ENCODE results near the gene SNX12.

SNX12 gene

DNA sequence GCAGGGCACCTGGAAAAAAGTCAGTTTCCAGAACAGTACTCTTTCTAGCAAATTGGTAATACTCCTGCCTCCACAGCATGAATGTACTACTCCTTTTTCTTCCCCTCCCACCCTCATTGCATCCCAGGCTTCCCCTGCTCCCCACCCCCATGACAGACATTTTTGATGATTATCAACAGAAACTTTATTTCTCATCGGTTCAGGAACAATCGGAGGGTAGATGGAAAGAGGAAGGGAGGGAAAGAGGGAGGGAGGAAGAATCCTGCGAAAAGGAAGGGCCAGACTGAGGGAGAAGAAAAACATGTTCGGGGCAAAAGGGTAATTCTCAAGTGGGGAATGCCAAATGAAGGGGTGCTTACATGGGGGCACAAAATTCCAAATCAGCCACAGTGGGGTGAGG is 39.1 kb upstream of the SNX12 start:
- no peak for DNase-seq
- Histone ChIP-seq H3K79me2 (ENCODE audit: low read length) (peaks cover 22% of the 10 kb centered on the region), H2AFZ (ENCODE audit: low read length) (no peak overlapping the region), H3K9me3 (replicated peaks; ENCODE audit: insufficient read depth, low read length) (no peaks in the 10 kb centered on the region), H3K36me3 (replicated peaks; ENCODE audit: insufficient read depth, low read length) (no peaks in the 10 kb centered on the region), H4K20me1 (ENCODE audit: insufficient read depth, low read length) (no peaks in the 10 kb centered on the region), H3K27ac (ENCODE audit: low read length) (no peak overlapping the region), H3K4me1 (ENCODE audit: low read length) (peaks cover 17% of the 10 kb centered on the region), H3K9me2 (replicated peaks; ENCODE audit: insufficient read depth, low read length) (no peaks in the 10 kb centered on the region), H3F3A (ENCODE audit: insufficient read depth, low read length) (0 out of 2 replicates have a peak, but pooled peaks cover 3% of the 10 kb centered on the region), H3K4me3 (ENCODE audit: low read length) (no peak overlapping the region), H3K27me3 (replicated peaks; ENCODE audit: insufficient read depth, low read length) (no peaks in the 10 kb centered on the region), H3K4me2 (ENCODE audit: low read depth, low read length) (no peak overlapping the region), H3K9ac (ENCODE audit: low read length) (no peak overlapping the region)
- TF ChIP-seq EZH2 (optimal IDR thresholded peaks at IDR 0.05; ENCODE audit: low read depth, low read length) (no peak), EZH2phosphoT487 (IDR thresholded peaks at IDR 0.05; ENCODE audit: low read length) (no peak)
- TF ChIP-seq, protein P1, sequence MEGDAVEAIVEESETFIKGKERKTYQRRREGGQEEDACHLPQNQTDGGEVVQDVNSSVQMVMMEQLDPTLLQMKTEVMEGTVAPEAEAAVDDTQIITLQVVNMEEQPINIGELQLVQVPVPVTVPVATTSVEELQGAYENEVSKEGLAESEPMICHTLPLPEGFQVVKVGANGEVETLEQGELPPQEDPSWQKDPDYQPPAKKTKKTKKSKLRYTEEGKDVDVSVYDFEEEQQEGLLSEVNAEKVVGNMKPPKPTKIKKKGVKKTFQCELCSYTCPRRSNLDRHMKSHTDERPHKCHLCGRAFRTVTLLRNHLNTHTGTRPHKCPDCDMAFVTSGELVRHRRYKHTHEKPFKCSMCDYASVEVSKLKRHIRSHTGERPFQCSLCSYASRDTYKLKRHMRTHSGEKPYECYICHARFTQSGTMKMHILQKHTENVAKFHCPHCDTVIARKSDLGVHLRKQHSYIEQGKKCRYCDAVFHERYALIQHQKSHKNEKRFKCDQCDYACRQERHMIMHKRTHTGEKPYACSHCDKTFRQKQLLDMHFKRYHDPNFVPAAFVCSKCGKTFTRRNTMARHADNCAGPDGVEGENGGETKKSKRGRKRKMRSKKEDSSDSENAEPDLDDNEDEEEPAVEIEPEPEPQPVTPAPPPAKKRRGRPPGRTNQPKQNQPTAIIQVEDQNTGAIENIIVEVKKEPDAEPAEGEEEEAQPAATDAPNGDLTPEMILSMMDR (IDR thresholded peaks at IDR 0.05; ENCODE audit: low read length): no peak

DNA sequence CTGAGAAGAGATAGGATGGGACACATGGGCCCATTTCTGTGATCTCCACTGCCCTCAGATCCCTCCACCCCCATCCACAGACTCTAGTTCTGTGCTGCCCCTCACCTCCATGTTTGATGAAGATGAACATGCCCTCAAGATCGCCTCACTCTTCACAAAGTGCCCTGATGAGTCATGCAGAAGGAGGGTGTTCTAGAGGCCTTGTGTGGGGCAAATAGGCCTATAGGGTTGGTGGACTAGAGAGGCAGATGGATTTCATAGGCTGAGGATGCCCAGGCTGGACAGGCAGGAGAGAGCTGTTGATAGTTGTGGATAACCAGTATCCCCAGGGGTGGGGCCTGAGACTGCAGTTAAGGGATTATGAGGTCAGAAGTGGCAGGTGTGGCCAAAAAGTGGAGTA is 38.3 kb upstream of the SNX12 start, which contains the start of gene CXorf65:
CXorf65 (minus strand) TSS at position 314 of the 400 bp plus-strand sequence; CDS start at position 130, 184 bp downstream.
- no peak for DNase-seq
- Histone ChIP-seq H3K4me2 (ENCODE audit: low read depth, low read length) (no peak within 1 kb of the TSS), H4K20me1 (ENCODE audit: insufficient read depth, low read length) (no peaks in the 10 kb centered on the region)

DNA sequence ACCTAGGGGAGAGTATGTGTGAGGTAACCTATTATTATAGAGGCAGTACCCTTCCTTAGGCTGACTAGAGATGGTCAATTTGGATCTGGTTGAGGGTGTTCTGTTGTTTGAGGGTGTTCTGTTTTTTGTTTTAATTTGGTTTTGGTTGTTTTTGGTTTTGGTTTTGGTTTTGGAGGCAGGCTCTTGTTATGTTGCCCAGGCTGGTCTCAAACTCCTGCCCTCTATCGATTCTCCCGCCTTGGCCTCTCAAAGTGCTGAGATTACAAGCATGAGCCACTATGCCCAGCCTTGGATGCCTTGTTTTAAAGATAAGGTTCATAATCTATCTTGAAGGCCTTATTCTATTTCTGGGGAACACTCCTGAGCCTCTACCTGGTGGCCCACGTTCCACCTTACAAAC is 37.5 kb upstream of the SNX12 start:
- no peak overlapping the region for H3K4me3 ChIP-seq (ENCODE audit: low read length)

More for the DNA sequence above, 38.3 kb upstream of the SNX12 start, which contains the start of gene CXorf65:
- H3K9ac ChIP-seq (ENCODE audit: low read length): no peak within 1 kb of the TSS
- no peak within 1 kb of the TSS for H3K4me3 ChIP-seq (ENCODE audit: low read length)
- no peaks in the 10 kb centered on the region for H3F3A ChIP-seq (ENCODE audit: insufficient read depth, low read length)
- H3K4me1 ChIP-seq (ENCODE audit: low read length): peaks cover 14% of the 10 kb centered on the region
- no peaks in the 10 kb centered on the region for H3K9me3 ChIP-seq (replicated peaks; ENCODE audit: insufficient read depth, low read length)
- no peaks in the 10 kb centered on the region for H3K9me2 ChIP-seq (replicated peaks; ENCODE audit: insufficient read depth, low read length)
- no peaks in the 10 kb centered on the region for H3K36me3 ChIP-seq (replicated peaks; ENCODE audit: insufficient read depth, low read length)
- no peak for TF ChIP-seq EZH2phosphoT487 (IDR thresholded peaks at IDR 0.05; ENCODE audit: low read length)
- no peaks in the 10 kb centered on the region for H3K27me3 ChIP-seq (replicated peaks; ENCODE audit: insufficient read depth, low read length)
- no peak within 1 kb of the TSS for H3K27ac ChIP-seq (ENCODE audit: low read length)
- no peak within 1 kb of the TSS for H2AFZ ChIP-seq (ENCODE audit: low read length)
- peaks cover 16% of the 10 kb centered on the region for H3K79me2 ChIP-seq (ENCODE audit: low read length)

More for the DNA sequence above, 37.5 kb upstream of the SNX12 start:
- Histone ChIP-seq H3K36me3 (replicated peaks; ENCODE audit: insufficient read depth, low read length) (no peaks in the 10 kb centered on the region), H3F3A (ENCODE audit: insufficient read depth, low read length) (no peaks in the 10 kb centered on the region), H3K4me1 (ENCODE audit: low read length) (peaks cover 12% of the 10 kb centered on the region), H3K27ac (ENCODE audit: low read length) (no peak overlapping the region), H3K9me2 (replicated peaks; ENCODE audit: insufficient read depth, low read length) (no peaks in the 10 kb centered on the region), H3K79me2 (ENCODE audit: low read length) (peaks cover 8% of the 10 kb centered on the region), H3K27me3 (replicated peaks; ENCODE audit: insufficient read depth, low read length) (no peaks in the 10 kb centered on the region), H3K9ac (ENCODE audit: low read length) (no peak overlapping the region), H3K9me3 (replicated peaks; ENCODE audit: insufficient read depth, low read length) (no peaks in the 10 kb centered on the region), H3K4me2 (ENCODE audit: low read depth, low read length) (no peak overlapping the region), H2AFZ (ENCODE audit: low read length) (no peak overlapping the region), H4K20me1 (ENCODE audit: insufficient read depth, low read length) (no peaks in the 10 kb centered on the region)
- no peak for TF ChIP-seq EZH2phosphoT487 (IDR thresholded peaks at IDR 0.05; ENCODE audit: low read length)
- TF ChIP-seq, protein P1 (IDR thresholded peaks at IDR 0.05; ENCODE audit: low read length): no peak
- DNase-seq: no peak

Measured in MM.1S (cell line).